HEK293T (cell line): ENCODE results near the gene GRID2.

Source experiments
- ARNT ChIP-seq: fragments of 450-650 bp; IDR thresholded peaks from 2 replicates; pipeline ENCODE4 v1.6.1; 2017; ENCODE audit warnings: mild to moderate bottlenecking
- BHLHE40 ChIP-seq: fragments of 450-650 bp; IDR thresholded peaks from 2 replicates; pipeline ENCODE4 v1.6.1; 2016; ENCODE audit warnings: mild to moderate bottlenecking, moderate library complexity, borderline replicate concordance
- CTBP1 ChIP-seq: fragments of 450-650 bp; IDR thresholded peaks from 2 replicates; pipeline ENCODE4 v1.6.1; 2016; ENCODE audit warnings: borderline replicate concordance
- ELF4 ChIP-seq: fragments of 450-650 bp; IDR thresholded peaks from 2 replicates; pipeline ENCODE4 v1.6.1; 2017; ENCODE audit warnings: antibody characterized with exemption
- FOXA1 ChIP-seq: fragments of 450-650 bp; IDR thresholded peaks from 2 replicates; pipeline ENCODE4 v1.6.1; 2016; ENCODE audit warnings: mild to moderate bottlenecking
- FOXK2 ChIP-seq: fragments of 450-650 bp; IDR thresholded peaks from 2 replicates; pipeline ENCODE4 v1.6.1; 2016; ENCODE audit warnings: mild to moderate bottlenecking
- FOXM1 ChIP-seq: fragments of 450-650 bp; IDR thresholded peaks from 2 replicates; pipeline ENCODE4 v1.6.1; 2017; ENCODE audit warnings: mild to moderate bottlenecking, borderline replicate concordance
- HDGF ChIP-seq: fragments of 450-650 bp; IDR thresholded peaks from 2 replicates; pipeline ENCODE4 v1.6.1; 2017; ENCODE audit warnings: antibody characterized with exemption, borderline replicate concordance
- PKNOX1 ChIP-seq: fragments of 450-650 bp; IDR thresholded peaks from 2 replicates; pipeline ENCODE4 v1.6.1; 2016
- SP1 ChIP-seq: fragments of 450-650 bp; IDR thresholded peaks from 2 replicates; pipeline ENCODE4 v1.6.1; 2017
- SUZ12 ChIP-seq: fragments of 450-650 bp; IDR thresholded peaks from 2 replicates; pipeline ENCODE4 v1.6.1; 2016; ENCODE audit warnings: mild to moderate bottlenecking
- TARDBP ChIP-seq: fragments of 450-650 bp; IDR thresholded peaks from 2 replicates; pipeline ENCODE4 v1.6.1; 2016
- ZNF384 ChIP-seq: fragments of 450-650 bp; IDR thresholded peaks from 2 replicates; pipeline ENCODE4 v1.6.1; 2016

GRCh38 chr4:93756101-93756500, 1452.3 kb downstream of the GRID2 start:
- TF ChIP-seq HDGF = no peak
- no peak for TF ChIP-seq SUZ12
- TF ChIP-seq FOXK2 = no peak
- no peak for TF ChIP-seq SP1
- no peak for TF ChIP-seq BHLHE40
- no peak for TF ChIP-seq ELF4
- no peak for TF ChIP-seq TARDBP
- TF ChIP-seq ZNF384 = no peak
- TF ChIP-seq ARNT = no peak
- TF ChIP-seq PKNOX1 = no peak
- no peak for TF ChIP-seq FOXA1
- no peak for TF ChIP-seq CTBP1
- no peak for TF ChIP-seq FOXM1
